K562 (cell line): ENCODE data around the gene SPEM1. TPM values are rescaled to one million over a fixed set of nuclear protein-coding genes. Genes with fewer than 3 reads are reported as not detected.
A peak's percentile ranks its signal among the peaks of the same experiment; 100 is the strongest.

ENCODE experiments used
- ARID2 ChIP-seq: fragments of 450-650 bp; IDR thresholded peaks from 2 replicates; pipeline ENCODE4 v1.6.1; 2017; ENCODE audit warnings: antibody characterized with exemption, mild to moderate bottlenecking
- CC2D1A ChIP-seq: fragments of 450-650 bp; IDR thresholded peaks from 2 replicates; pipeline ENCODE4 v1.6.1; 2017; ENCODE audit warnings: mild to moderate bottlenecking
- GTF2E2 ChIP-seq: fragments of 200-800 bp; sonication (Bioruptor generic); IDR thresholded peaks from 2 replicates; pipeline ENCODE4 v1.6.1; 2016; ENCODE audit warnings: missing genetic modification characterization, missing compliant biosample characterization
- HDAC8 ChIP-seq: fragments of 450-650 bp; IDR thresholded peaks from 2 replicates; pipeline ENCODE4 v1.6.1; 2016; ENCODE audit warnings: mild to moderate bottlenecking, missing genetic modification characterization, moderate library complexity, missing compliant biosample characterization
- KDM1A ChIP-seq, 2 experiments: fragments of 450-650 bp; IDR thresholded peaks; 2 replicates each; pipeline ENCODE4 v1.6.1; 2016; ENCODE audit warnings: mild to moderate bottlenecking in 2 of 2
- KDM2B ChIP-seq: fragments of 250-450 bp; sonication (Bioruptor Pico); IDR thresholded peaks from 2 replicates; pipeline ENCODE4 v1.8.0; 2021; ENCODE audit warnings: mild to moderate bottlenecking, moderate library complexity
- NONO ChIP-seq, 2 experiments: fragments of 200-400 bp in 1 of 2; fragments of 450-650 bp in 1 of 2; formaldehyde crosslinking in 1 of 2; IDR thresholded peaks; 2 replicates each; pipeline ENCODE4 v1.6.1; 2017; ENCODE audit warnings: low read depth in 2 of 2, mild to moderate bottlenecking in 2 of 2, moderate library complexity in 2 of 2, low read length in 1 of 2
- RBM14 ChIP-seq: fragments of 200-400 bp; formaldehyde crosslinking; IDR thresholded peaks from 2 replicates; pipeline ENCODE4 v1.6.1; 2018; ENCODE audit warnings: low read depth, mild to moderate bottlenecking, low read length, moderate library complexity, borderline replicate concordance; ENCODE audit not compliant: insufficient read depth
- RBM25 ChIP-seq: fragments of 200-400 bp; formaldehyde crosslinking; IDR thresholded peaks from 2 replicates; pipeline ENCODE4 v1.6.1; 2018; ENCODE audit warnings: low read length, low read depth, moderate library complexity; ENCODE audit not compliant: severe bottlenecking
- SMAD1 ChIP-seq: fragments of 150-350 bp; IDR thresholded peaks from 2 replicates; pipeline ENCODE4 v1.6.1; 2014; ENCODE audit warnings: low read length, low read depth; ENCODE audit not compliant: partially characterized antibody
- SNAPC5 ChIP-seq: fragments of 250-450 bp; sonication (Bioruptor Pico); IDR thresholded peaks from 2 replicates; pipeline ENCODE4 v1.8.0; 2021; ENCODE audit warnings: moderate library complexity, mild to moderate bottlenecking, inconsistent platforms
- TAF1 ChIP-seq: IDR thresholded peaks from 2 replicates; pipeline ENCODE4 v1.6.1; 2011; ENCODE audit warnings: mild to moderate bottlenecking, low read length, moderate library complexity; ENCODE audit not compliant: insufficient read depth, control insufficient read depth, severe bottlenecking; ENCODE audit errors: extremely low read depth
- TAF15 ChIP-seq: fragments of 200-400 bp; formaldehyde crosslinking; IDR thresholded peaks from 2 replicates; pipeline ENCODE4 v1.6.1; 2017; ENCODE audit warnings: mild to moderate bottlenecking, low read depth, low read length, moderate library complexity
- ZNF175 ChIP-seq: fragments of 200-800 bp; sonication (Bioruptor generic); IDR thresholded peaks from 2 replicates; pipeline ENCODE4 v1.6.1; 2016; ENCODE audit warnings: low read depth, mild to moderate bottlenecking, missing genetic modification characterization, missing compliant biosample characterization
- ZNF57 ChIP-seq: fragments of 450-650 bp; formaldehyde crosslinking; IDR thresholded peaks from 2 replicates; pipeline ENCODE4 v1.4.0; 2020; ENCODE audit warnings: mild to moderate bottlenecking, moderate library complexity
- polyA plus RNA-seq, 8 experiments: library from polyadenylated mRNA; depleted of rRNA in 4 of 8; stranded (reverse) in 5 of 8; unstranded in 3 of 8; fragments of >200 nt; fragmentation: Nextera tagmentation in 2 of 8; fragmentation: Illumina TruSeq in 1 of 8; extraction: Ambion mirVana in 2 of 8; extraction: Trizol in 1 of 8; gene quantifications; 2 replicates each; pipeline versions ENCODE4 v1.2.1 to v1.2.3, GENCODE V29; 2011 to 2014; ENCODE audit warnings: inconsistent platforms in 1 of 8, missing spikeins in 1 of 8
- total RNA-seq, 7 experiments: library from RNA; depleted of rRNA in 6 of 7; stranded (reverse); fragments of >200 nt in 6 of 7; fragmentation: Illumina TruSeq in 2 of 7; extraction: Trizol in 2 of 7; gene quantifications; 2 replicates each; pipeline versions ENCODE4 v1.2.1 to v1.2.3, GENCODE V29; 2011 to 2021; ENCODE audit warnings: low replicate concordance in 1 of 7
- TF ChIP-seq, protein P1 (sequence below): sonication (generic); formaldehyde crosslinking; IDR thresholded peaks from 2 replicates; pipeline ENCODE4 v1.9.0; 2022; ENCODE audit warnings: mild to moderate bottlenecking, missing genetic modification reagents
- TF ChIP-seq, protein P2 (sequence below): fragments of 450-650 bp; formaldehyde crosslinking; IDR thresholded peaks from 2 replicates; pipeline ENCODE4 v1.4.0; 2020; ENCODE audit warnings: mild to moderate bottlenecking, moderate library complexity
- TF ChIP-seq, protein P3 (sequence below): sonication (generic); formaldehyde crosslinking; IDR thresholded peaks from 2 replicates; pipeline ENCODE4 v1.8.0; 2022; ENCODE audit warnings: missing genetic modification reagents, mild to moderate bottlenecking, borderline replicate concordance
- TF ChIP-seq, protein P4 (sequence below), 2 experiments: fragments of 450-650 bp in 1 of 2; sonication (generic) in 1 of 2; formaldehyde crosslinking in 1 of 2; IDR thresholded peaks in 1 of 2; conservative IDR thresholded peaks in 1 of 2; 2 replicates each; pipeline versions ENCODE4 v1.6.1 to v1.8.1; 2016 to 2023; ENCODE audit warnings: mild to moderate bottlenecking in 2 of 2, moderate library complexity in 2 of 2, inconsistent platforms in 1 of 2, missing genetic modification reagents in 1 of 2
- TF ChIP-seq, protein P5 (sequence below): fragments of 450-650 bp; conservative IDR thresholded peaks from 2 replicates; pipeline ENCODE4 v1.6.1; 2016; ENCODE audit warnings: missing genetic modification characterization, low read depth, mild to moderate bottlenecking, missing compliant biosample characterization, moderate library complexity

Gene SPEM1
- total and polyA plus RNA-seq, 9 of the 15 experiments (the other 6 are each of a cell fraction or from before 2014, with no cell fraction given) = not detected

- TF ChIP-seq, protein P1, sequence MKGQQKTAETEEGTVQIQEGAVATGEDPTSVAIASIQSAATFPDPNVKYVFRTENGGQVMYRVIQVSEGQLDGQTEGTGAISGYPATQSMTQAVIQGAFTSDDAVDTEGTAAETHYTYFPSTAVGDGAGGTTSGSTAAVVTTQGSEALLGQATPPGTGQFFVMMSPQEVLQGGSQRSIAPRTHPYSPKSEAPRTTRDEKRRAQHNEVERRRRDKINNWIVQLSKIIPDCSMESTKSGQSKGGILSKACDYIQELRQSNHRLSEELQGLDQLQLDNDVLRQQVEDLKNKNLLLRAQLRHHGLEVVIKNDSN (CRISPR knock-in tag) = no peak
- TF ChIP-seq, protein P2, sequence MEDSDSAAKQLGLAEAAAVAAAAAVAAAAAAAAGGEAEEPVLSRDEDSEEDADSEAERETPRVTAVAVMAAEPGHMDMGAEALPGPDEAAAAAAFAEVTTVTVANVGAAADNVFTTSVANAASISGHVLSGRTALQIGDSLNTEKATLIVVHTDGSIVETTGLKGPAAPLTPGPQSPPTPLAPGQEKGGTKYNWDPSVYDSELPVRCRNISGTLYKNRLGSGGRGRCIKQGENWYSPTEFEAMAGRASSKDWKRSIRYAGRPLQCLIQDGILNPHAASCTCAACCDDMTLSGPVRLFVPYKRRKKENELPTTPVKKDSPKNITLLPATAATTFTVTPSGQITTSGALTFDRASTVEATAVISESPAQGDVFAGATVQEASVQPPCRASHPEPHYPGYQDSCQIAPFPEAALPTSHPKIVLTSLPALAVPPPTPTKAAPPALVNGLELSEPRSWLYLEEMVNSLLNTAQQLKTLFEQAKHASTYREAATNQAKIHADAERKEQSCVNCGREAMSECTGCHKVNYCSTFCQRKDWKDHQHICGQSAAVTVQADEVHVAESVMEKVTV (CRISPR knock-in tag) = no peak
- no peak for TF ChIP-seq NONO (IDR thresholded peaks at IDR 0.05; ENCODE audit: low read depth in 2 of 2, low read length in 1 of 2)
- TF ChIP-seq SMAD1 = no peak
- TF ChIP-seq TAF15 = no peak
- TF ChIP-seq RBM14 = no peak
- TF ChIP-seq CC2D1A = no peak
- TF ChIP-seq ZNF175 = no peak
- TF ChIP-seq, protein P3, sequence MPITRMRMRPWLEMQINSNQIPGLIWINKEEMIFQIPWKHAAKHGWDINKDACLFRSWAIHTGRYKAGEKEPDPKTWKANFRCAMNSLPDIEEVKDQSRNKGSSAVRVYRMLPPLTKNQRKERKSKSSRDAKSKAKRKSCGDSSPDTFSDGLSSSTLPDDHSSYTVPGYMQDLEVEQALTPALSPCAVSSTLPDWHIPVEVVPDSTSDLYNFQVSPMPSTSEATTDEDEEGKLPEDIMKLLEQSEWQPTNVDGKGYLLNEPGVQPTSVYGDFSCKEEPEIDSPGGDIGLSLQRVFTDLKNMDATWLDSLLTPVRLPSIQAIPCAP (CRISPR knock-in tag) = no peak
- TF ChIP-seq KDM1A (IDR thresholded peaks at IDR 0.05) = no peak
- no peak for TF ChIP-seq GTF2E2 (tag)
- TF ChIP-seq HDAC8 (tag) = 0 out of 2 replicates have a peak, but pooled peaks have one; percentile 51
- TF ChIP-seq, protein P4, sequence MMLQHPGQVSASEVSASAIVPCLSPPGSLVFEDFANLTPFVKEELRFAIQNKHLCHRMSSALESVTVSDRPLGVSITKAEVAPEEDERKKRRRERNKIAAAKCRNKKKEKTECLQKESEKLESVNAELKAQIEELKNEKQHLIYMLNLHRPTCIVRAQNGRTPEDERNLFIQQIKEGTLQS (IDR thresholded peaks at IDR 0.05) = no peak
- TF ChIP-seq, protein P4 (CRISPR knock-in tag; conservative IDR thresholded peaks at IDR 0.05) = no peak
- no peak for TF ChIP-seq SNAPC5 (CRISPR knock-in tag)
- peak; percentile 42 for TF ChIP-seq TAF1
- TF ChIP-seq RBM25 = no peak
- no peak for TF ChIP-seq ZNF57
- no peak for TF ChIP-seq KDM2B
- TF ChIP-seq, protein P5, sequence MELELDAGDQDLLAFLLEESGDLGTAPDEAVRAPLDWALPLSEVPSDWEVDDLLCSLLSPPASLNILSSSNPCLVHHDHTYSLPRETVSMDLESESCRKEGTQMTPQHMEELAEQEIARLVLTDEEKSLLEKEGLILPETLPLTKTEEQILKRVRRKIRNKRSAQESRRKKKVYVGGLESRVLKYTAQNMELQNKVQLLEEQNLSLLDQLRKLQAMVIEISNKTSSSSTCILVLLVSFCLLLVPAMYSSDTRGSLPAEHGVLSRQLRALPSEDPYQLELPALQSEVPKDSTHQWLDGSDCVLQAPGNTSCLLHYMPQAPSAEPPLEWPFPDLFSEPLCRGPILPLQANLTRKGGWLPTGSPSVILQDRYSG (tag) = no peak
- TF ChIP-seq ARID2 = no peak
Observed at GRCh38 chr17:7394452-7395191, 25.5 kb upstream of the SPEM1 start, which contains the start of gene PLSCR3 (continued).
